KOPT-K1 (cell line): ENCODE data around the gene VPS26C.
A peak's percentile ranks its signal among the peaks of the same experiment; 100 is the strongest.

Experiments used
- H3K27ac ChIP-seq: fragments of 200-600 bp; sonication (generic); 2 replicates; pipeline ENCODE4 v1.5.1; 2016; ENCODE audit warnings: antibody characterized with exemption, mild to moderate bottlenecking, low read depth, low read length; ENCODE audit not compliant: poor library complexity, severe bottlenecking
- H3K36me3 ChIP-seq: fragments of 200-600 bp; sonication (generic); 2 replicates; pipeline ENCODE4 v1.5.1; 2017; ENCODE audit warnings: antibody characterized with exemption, mild to moderate bottlenecking, low read length, moderate library complexity; ENCODE audit not compliant: insufficient read depth
- H3K9me3 ChIP-seq: fragments of 200-600 bp; sonication (generic); 2 replicates; pipeline ENCODE4 v1.5.1; 2017; ENCODE audit warnings: antibody characterized with exemption, low read length, mild to moderate bottlenecking; ENCODE audit not compliant: insufficient read depth, poor library complexity, severe bottlenecking

Gene VPS26C

DNA sequence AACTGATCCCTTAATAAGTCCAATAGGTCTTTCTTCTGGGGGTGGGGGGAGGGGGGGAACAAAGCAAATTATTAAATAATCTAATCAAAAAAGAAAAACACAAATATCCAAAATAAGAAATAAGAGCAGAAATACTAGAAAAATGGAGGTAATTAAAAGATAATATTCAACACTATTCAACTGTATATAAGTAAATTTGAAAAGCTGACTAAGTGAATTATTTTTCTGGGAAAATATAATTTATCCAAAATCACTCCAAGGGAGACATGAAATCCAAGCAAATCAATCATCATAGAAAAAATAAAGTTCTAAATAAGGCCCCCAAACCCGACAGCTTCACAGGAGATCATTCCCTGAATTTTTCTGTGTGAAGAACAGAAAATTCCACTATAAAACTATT, 18.8 kb downstream of the VPS26C start:
- Histone ChIP-seq H3K9me3 (no peaks in the 10 kb centered on the region), H3K27ac (no peak overlapping the region), H3K36me3 (no peaks in the 10 kb centered on the region)

DNA sequence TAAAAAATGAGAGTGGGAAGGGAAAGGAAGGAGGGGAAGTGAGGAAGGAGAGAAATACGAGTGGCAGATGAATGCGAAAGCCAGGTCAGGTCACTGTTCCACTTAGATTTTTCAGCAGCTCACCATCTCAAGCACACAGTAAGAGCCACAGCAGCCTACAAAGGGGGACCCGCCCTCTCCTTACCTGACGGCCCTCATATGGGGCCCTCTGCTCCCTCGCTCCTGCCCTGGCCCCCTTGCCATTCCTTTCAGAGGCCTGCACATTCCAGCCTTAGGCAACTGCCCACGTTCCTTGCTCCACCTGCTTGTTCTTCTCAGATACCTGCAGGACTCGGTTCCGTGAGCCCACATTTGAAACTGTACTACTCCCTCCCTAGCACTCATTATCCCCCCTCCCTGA, 22.0 kb downstream of the VPS26C start:
- H3K27ac ChIP-seq: peak overlapping the region; percentile 75
- H3K9me3 ChIP-seq: no peaks in the 10 kb centered on the region
- peaks cover 12% of the 10 kb centered on the region for H3K36me3 ChIP-seq

GRCh38 chr21:37244501-37245095, 22.5 kb downstream of the VPS26C start:
- Histone ChIP-seq H3K27ac (peak overlapping the region; percentile 75), H3K36me3 (peaks cover 17% of the 10 kb centered on the region), H3K9me3 (no peaks in the 10 kb centered on the region)

DNA sequence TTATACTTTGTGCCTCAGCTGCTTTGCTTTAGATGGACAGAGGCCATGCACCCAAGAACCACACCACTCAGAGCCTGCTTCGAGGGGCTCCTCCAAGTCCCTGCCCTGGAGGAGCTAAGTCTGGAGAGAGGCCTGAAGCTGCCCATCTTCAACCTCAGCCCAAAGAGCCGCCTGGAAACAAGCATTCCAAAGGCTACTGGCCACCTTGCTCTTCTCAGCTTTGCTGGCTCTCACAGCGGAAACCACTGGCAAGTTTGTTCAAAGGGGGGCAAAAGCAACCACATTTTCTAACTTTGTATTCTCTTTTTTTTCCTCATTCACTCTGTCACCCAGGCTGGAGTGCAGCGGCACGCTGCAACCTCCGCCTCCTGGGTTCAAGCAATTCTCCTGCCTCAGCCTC, 23.2 kb downstream of the VPS26C start:
- peaks cover 23% of the 10 kb centered on the region for H3K36me3 ChIP-seq
- peak overlapping the region; percentile 75 for H3K27ac ChIP-seq
- no peaks in the 10 kb centered on the region for H3K9me3 ChIP-seq

GRCh38 chr21:37241426-37241825, 25.7 kb downstream of the VPS26C start:
- H3K27ac ChIP-seq: no peak overlapping the region
- peaks cover 48% of the 10 kb centered on the region for H3K36me3 ChIP-seq

DNA sequence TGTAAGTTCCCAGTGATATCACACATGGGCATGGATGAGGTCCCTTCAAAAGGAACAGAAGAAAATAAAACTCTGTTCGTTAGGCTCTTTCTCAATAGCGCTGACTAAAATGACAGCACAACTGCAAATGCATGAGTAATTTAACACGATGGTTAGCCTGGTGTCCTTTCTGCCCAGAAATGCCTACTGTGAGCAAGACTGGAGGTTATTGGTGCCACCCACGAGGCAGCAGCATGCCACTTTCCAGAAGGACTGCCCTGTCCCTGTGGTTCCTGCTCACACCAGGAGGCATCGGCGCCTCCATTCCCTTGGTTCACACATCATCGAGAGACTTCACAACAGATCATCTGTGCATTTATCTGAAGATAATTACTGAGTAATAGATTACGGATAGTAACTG, 26.2 kb downstream of the VPS26C start:
- Histone ChIP-seq H3K9me3 (no peaks in the 10 kb centered on the region), H3K36me3 (peaks cover 53% of the 10 kb centered on the region), H3K27ac (no peak overlapping the region)

More at GRCh38 chr21:37241426-37241825, 25.7 kb downstream of the VPS26C start:
- no peaks in the 10 kb centered on the region for H3K9me3 ChIP-seq

GRCh38 chr21:37237764-37238163, 29.4 kb downstream of the VPS26C start:
- Histone ChIP-seq H3K27ac (peak overlapping the region; percentile 39), H3K36me3 (peaks cover 73% of the 10 kb centered on the region), H3K9me3 (no peaks in the 10 kb centered on the region)

- Histone ChIP-seq H3K9me3 (no peaks in the 10 kb centered on the region), H3K36me3 (peaks cover 77% of the 10 kb centered on the region), H3K27ac (peak overlapping the region; percentile 39)
These were observed 29.8 kb downstream of the VPS26C start for GRCh38 chr21:37237346-37237745.

GRCh38 chr21:37233551-37234146, 33.5 kb downstream of the VPS26C start:
- Histone ChIP-seq H3K36me3 (peaks cover 88% of the 10 kb centered on the region), H3K27ac (no peak overlapping the region), H3K9me3 (no peaks in the 10 kb centered on the region)

GRCh38 chr21:37232274-37233018, 34.7 kb downstream of the VPS26C start:
- peaks cover 88% of the 10 kb centered on the region for H3K36me3 ChIP-seq

GRCh38 chr21:37231671-37232070, 35.5 kb downstream of the VPS26C start:
- Histone ChIP-seq H3K27ac (no peak overlapping the region), H3K36me3 (peaks cover 88% of the 10 kb centered on the region), H3K9me3 (no peaks in the 10 kb centered on the region)

More at GRCh38 chr21:37232274-37233018, 34.7 kb downstream of the VPS26C start:
- Histone ChIP-seq H3K9me3 (no peaks in the 10 kb centered on the region), H3K27ac (no peak overlapping the region)

DNA sequence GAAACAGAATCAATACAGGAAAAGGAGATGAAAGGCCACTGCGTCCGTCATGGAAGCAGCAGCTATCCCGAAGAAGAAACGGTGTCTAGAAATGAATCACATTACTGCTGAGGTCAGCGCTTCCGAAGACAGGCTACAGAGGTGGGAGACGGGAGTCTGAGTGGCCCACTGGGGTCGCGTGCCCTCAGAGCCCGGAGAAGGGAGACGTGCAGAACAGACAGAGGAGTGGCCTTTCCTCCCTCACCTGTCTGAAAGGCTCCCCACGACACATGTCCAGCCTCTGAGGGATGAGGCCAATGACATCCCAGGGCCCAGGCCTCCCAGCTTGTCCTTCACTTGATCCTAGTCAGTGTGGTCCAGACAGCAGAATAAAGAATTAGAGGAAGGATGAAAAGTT, 35.9 kb downstream of the VPS26C start:
- H3K36me3 ChIP-seq: peaks cover 88% of the 10 kb centered on the region
- H3K9me3 ChIP-seq: no peaks in the 10 kb centered on the region
- no peak overlapping the region for H3K27ac ChIP-seq

- H3K36me3 ChIP-seq: peaks cover 88% of the 10 kb centered on the region
- H3K9me3 ChIP-seq: no peaks in the 10 kb centered on the region
- no peak overlapping the region for H3K27ac ChIP-seq
These were observed 36.4 kb downstream of the VPS26C start for GRCh38 chr21:37230632-37231248.

DNA sequence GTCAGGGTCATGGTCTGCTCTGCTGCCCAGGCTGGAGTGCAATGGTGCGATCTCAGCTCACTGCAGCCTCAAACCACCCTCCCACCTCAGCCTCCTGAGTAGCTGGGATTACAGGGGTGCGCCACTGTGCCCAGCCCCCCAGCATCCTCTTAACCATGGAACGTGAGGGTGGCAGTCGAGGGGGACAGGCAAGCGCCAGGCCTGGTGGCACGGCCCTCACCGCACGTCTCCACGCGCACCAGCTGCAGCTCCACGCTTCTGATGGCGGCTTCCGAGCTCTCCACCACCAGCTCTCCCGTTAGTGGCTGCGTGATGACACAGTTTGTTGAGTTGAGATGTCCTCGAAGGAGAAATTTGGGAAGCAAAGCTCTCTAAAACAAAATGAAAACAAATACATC, 39.1 kb downstream of the VPS26C start:
- Histone ChIP-seq H3K36me3 (peaks cover 94% of the 10 kb centered on the region), H3K27ac (no peak overlapping the region)

More for the DNA sequence above, 39.1 kb downstream of the VPS26C start:
- H3K9me3 ChIP-seq: no peaks in the 10 kb centered on the region
